ENCODE measurements around the gene PON2. TPM values are rescaled to one million over a fixed set of nuclear protein-coding genes. Genes with fewer than 3 reads are reported as not detected.

Gene PON2
- total RNA-seq, 6 experiments from 2014 or later, result 63.7 to 79.0 (median 72.0) TPM

DNA sequence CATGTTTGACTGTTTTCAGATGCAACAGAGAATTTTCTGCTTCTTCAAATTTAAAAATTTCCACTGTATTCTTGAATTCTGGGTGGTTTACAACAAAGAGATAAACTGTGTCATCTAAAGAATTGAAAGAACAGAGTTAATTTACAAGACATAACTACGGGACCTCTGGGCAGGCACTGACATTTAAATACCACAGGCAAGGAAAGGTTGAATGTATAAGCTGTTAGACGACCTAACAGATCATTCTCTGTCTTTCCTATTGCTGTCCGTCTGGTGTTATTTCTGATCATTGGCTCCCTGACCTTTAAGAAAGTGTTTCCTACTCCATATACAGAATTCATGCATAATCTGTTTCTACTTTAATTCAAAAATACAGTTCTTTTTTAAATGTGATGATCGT, 23.2 kb downstream of the PON2 start:
- H3K36me3 Mint-ChIP-seq (ENCODE audit: low read depth), result peaks cover 38% of the 10 kb centered on the region
- no peaks in the 10 kb centered on the region for H3K9me3 Mint-ChIP-seq
- peaks cover 6% of the 10 kb centered on the region; the same call in 1 of the 2 replicates for H3K4me1 Mint-ChIP-seq (ENCODE audit: low read depth)
- TF ChIP-seq CTCF (IDR thresholded peaks at IDR 0.05), result no peak
- DNase-seq, result no peak
- no peak overlapping the region for H3K27ac Mint-ChIP-seq
- H3K27me3 Mint-ChIP-seq (ENCODE audit: insufficient read depth), result peaks cover 2% of the 10 kb centered on the region; the same call in 1 of the 2 replicates
- H3K4me3 Mint-ChIP-seq, result no peak overlapping the region

DNA sequence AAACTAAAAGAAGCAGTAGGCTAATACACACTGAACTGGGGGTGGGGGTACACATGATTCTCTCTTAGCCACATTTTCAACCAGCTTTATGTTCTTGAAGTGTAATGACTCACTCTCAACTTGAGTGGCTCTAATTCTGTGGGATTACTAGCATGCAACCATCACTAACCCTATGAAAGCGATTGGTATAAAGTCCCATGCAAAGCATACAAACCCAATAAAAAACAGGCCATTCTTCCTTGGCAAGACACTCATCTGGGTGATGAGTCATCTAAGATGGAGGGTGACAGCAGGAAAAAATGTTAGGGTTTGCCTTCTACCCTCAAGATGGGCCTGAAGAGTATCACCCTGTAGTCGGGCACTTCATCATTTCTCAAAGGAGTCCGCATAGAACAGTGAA, 23.8 kb downstream of the PON2 start:
- Mint-ChIP-seq H3K4me3 (no peak overlapping the region), H3K36me3 (ENCODE audit: low read depth) (peaks cover 39% of the 10 kb centered on the region), H3K27ac (no peak overlapping the region), H3K9me3 (no peaks in the 10 kb centered on the region), H3K4me1 (ENCODE audit: low read depth) (peaks cover 6% of the 10 kb centered on the region; the same call in 1 of the 2 replicates), H3K27me3 (ENCODE audit: insufficient read depth) (peaks cover under 1% of the 10 kb centered on the region; the same call in 1 of the 2 replicates)
- no peak for TF ChIP-seq CTCF (IDR thresholded peaks at IDR 0.05)
- DNase-seq, result peak; percentile 28

DNA sequence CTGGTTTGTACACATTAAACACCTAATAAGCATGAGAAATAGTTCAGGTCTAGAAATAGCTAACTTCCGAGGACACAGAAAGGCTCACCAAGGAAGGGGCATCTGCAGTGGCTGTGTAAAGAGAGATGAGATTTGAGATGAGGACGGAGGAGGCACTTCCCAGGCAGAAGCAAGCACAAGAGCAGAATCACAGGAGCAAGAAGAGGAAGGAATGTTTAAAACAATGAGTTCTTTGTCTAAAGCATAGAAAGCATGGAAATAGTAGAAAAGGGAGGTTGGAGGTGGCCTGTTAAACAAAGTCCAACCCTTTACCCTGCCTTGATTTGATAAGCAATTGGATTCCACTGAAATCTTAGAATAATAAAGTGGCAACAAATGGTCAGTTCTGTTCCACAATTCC, 27.1 kb downstream of the PON2 start:
- Mint-ChIP-seq H3K36me3 (ENCODE audit: low read depth) (peaks cover 31% of the 10 kb centered on the region; the same call in 1 of the 2 replicates), H3K4me1 (ENCODE audit: low read depth) (peaks cover 6% of the 10 kb centered on the region), H3K9me3 (no peaks in the 10 kb centered on the region), H3K27me3 (ENCODE audit: insufficient read depth) (no peaks in the 10 kb centered on the region; the same call in 1 of the 2 replicates), H3K4me3 (no peak overlapping the region), H3K27ac (no peak overlapping the region)
- DNase-seq, result no peak
- TF ChIP-seq CTCF (IDR thresholded peaks at IDR 0.05), result no peak

- no peaks in the 10 kb centered on the region; the same call in 1 of the 2 replicates for H3K27me3 Mint-ChIP-seq (ENCODE audit: insufficient read depth)
- DNase-seq, result no peak
- peaks cover 2% of the 10 kb centered on the region for H3K4me1 Mint-ChIP-seq (ENCODE audit: low read depth)
- H3K4me3 Mint-ChIP-seq, result no peak overlapping the region
- no peaks in the 10 kb centered on the region for H3K9me3 Mint-ChIP-seq
- H3K36me3 Mint-ChIP-seq (ENCODE audit: low read depth), result peaks cover 19% of the 10 kb centered on the region; the same call in 1 of the 2 replicates
- no peak overlapping the region for H3K27ac Mint-ChIP-seq
- TF ChIP-seq CTCF (IDR thresholded peaks at IDR 0.05), result no peak
These were observed 29.0 kb downstream of the PON2 start for GRCh38 chr7:95405800-95406199.

DNA sequence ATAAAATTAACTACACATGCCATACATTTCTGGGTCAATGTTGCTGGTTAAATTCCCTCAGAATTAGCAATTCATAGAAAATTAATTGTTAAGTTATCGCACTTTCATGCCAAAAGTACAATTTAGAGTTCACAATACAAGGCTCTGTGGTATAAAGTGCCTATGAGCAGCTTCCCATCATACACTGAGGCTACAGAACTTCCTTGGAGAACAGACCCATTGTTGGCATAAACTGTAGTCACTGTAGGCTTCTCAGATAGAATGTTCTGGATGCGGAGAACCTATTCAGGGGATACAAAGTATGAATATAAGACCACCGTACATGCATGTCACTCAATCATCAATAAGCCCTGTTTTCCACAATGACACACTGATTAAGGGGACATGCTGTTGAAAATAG, 29.6 kb downstream of the PON2 start:
- Mint-ChIP-seq H3K4me1 (ENCODE audit: low read depth) (no peaks in the 10 kb centered on the region; the same call in none of the 2 replicates), H3K9me3 (no peaks in the 10 kb centered on the region), H3K4me3 (no peak overlapping the region), H3K36me3 (ENCODE audit: low read depth) (peaks cover 13% of the 10 kb centered on the region; the same call in 1 of the 2 replicates), H3K27ac (no peak overlapping the region), H3K27me3 (ENCODE audit: insufficient read depth) (no peaks in the 10 kb centered on the region; the same call in 1 of the 2 replicates)
- TF ChIP-seq CTCF (IDR thresholded peaks at IDR 0.05), result no peak
- DNase-seq, result no peak
